T-cell (primary cell): ENCODE results near the gene RAB33B. TPM values are rescaled to one million over a fixed set of nuclear protein-coding genes. Genes with fewer than 3 reads are reported as not detected.
"Not testable (repeated sequence)": the region's sequence is repeated elsewhere in the genome, so short reads cannot be mapped to it uniquely, and the experiment has no call there.

ENCODE experiments used
- ATAC-seq, 4 experiments: fragments of 200-7000 bp in 3 of 4; fragments of 150-1000 bp in 1 of 4; cut with Tn5 transposase; replicated peaks in 1 of 4; 1 replicate in 3 of 4; 2 replicates in 1 of 4; pipeline ENCODE4 v1.10.0; 2021; ENCODE audit warnings: moderate library complexity in 3 of 4, mild to moderate bottlenecking in 2 of 4, moderate number of reproducible peaks in 1 of 4
- CTCF ChIA-PET, 2 donors: fragments of 300-600 bp; sonication (Branson Sonifier 250); formaldehyde crosslinking; loops; one replicate each; lab custom pipeline; 2022; ENCODE audit warnings: antibody characterized with exemption in 2 of 2; lab: Charles Lee
- POLR2A ChIA-PET, 2 donors: fragments of 300-600 bp; sonication (Branson Sonifier 250); formaldehyde crosslinking; loops; one replicate each; lab custom pipeline; 2022; ENCODE audit warnings: antibody characterized with exemption in 2 of 2; lab: Charles Lee
- DNase-seq, 35 experiments: peaks; one replicate each; pipeline versions ENCODE4 v3.0.0 to v3.0.0-alpha.2; 2013 to 2023
- H3K27ac ChIP-seq: one replicate; pipeline ENCODE4 v1.5.1; 2013; ENCODE audit warnings: low read length
- H3K27me3 ChIP-seq, 2 experiments: replicated peaks in 1 of 2; 1 replicate in 1 of 2; 2 replicates in 1 of 2; pipeline versions ENCODE4 v1.6.1 to v1.7.0; 2013; ENCODE audit warnings: low read length in 1 of 2, mixed read lengths in 1 of 2; ENCODE audit not compliant: control insufficient read depth in 2 of 2, insufficient read depth in 2 of 2; ENCODE audit errors: extremely low read depth in 1 of 2
- H3K36me3 ChIP-seq, 2 donors: 1 replicate in 1 of 2; 2 replicates in 1 of 2; pipeline versions ENCODE4 v1.6.1 to v1.7.0; 2013; ENCODE audit warnings: low read length in 1 of 2; ENCODE audit not compliant: control insufficient read depth in 2 of 2, insufficient read depth in 1 of 2; ENCODE audit errors: extremely low read depth in 1 of 2
- H3K4me1 ChIP-seq, 2 experiments: 1 replicate in 1 of 2; 2 replicates in 1 of 2; pipeline versions ENCODE4 v1.6.1 to v1.7.0; 2013; ENCODE audit warnings: low read length in 2 of 2, mixed read lengths in 1 of 2; ENCODE audit not compliant: insufficient read depth in 2 of 2, control insufficient read depth in 1 of 2; ENCODE audit errors: extremely low read depth in 1 of 2
- H3K4me3 ChIP-seq, 2 donors: 1 replicate in 1 of 2; 2 replicates in 1 of 2; pipeline versions ENCODE4 v1.5.1 to v1.7.0; 2013; ENCODE audit warnings: mild to moderate bottlenecking in 2 of 2, low read length in 1 of 2, moderate library complexity in 1 of 2; ENCODE audit not compliant: control insufficient read depth in 1 of 2; ENCODE audit errors: extremely low read depth in 1 of 2
- H3K9me3 ChIP-seq: 2 replicates; pipeline ENCODE4 v1.7.0; 2013
- H3K27ac Mint-ChIP-seq, 2 donors: one replicate each; pipeline ENCODE4 v1.8.0; 2020 to 2021; ENCODE audit warnings: mild to moderate bottlenecking in 2 of 2, mixed read lengths in 2 of 2
- H3K27me3 Mint-ChIP-seq, 2 donors: one replicate each; pipeline ENCODE4 v1.8.0; 2021 to 2022; ENCODE audit warnings: mixed read lengths in 2 of 2
- H3K36me3 Mint-ChIP-seq: one replicate; pipeline ENCODE4 v1.8.0; 2021; ENCODE audit warnings: mixed read lengths
- H3K4me1 Mint-ChIP-seq, 3 donors: one replicate each; pipeline ENCODE4 v1.8.0; 2020 to 2022; ENCODE audit warnings: mixed read lengths in 3 of 3, mild to moderate bottlenecking in 1 of 3
- H3K4me3 Mint-ChIP-seq, 3 donors: one replicate each; pipeline ENCODE4 v1.8.0; 2020 to 2022; ENCODE audit warnings: mild to moderate bottlenecking in 3 of 3, mixed read lengths in 3 of 3, moderate library complexity in 3 of 3
- H3K9me3 Mint-ChIP-seq, 3 donors: one replicate each; pipeline ENCODE4 v1.8.0; 2020 to 2022; ENCODE audit warnings: mixed read lengths in 3 of 3
- WGBS: methylation state at CpG from one replicate; pipeline ENCODE4 v1.1.5; 2013; ENCODE audit warnings: missing lambda C conversion rate; ENCODE audit not compliant: insufficient coverage; 5-methylcytosine and 5-hydroxymethylcytosine counted together
- total RNA-seq, 35 experiments: library from RNA in 6 of 35; stranded (reverse) in 6 of 35; fragments of 120-200 nt in 1 of 35; gene quantifications; one replicate each; pipeline versions ENCODE4 v1.2.1 to v1.2.4 and lab custom pipeline; 2013 to 2026

Gene RAB33B
- total RNA-seq, 5 donors from 2014 or later (not counting 1 experiment from before 2014, with no cell fraction given) = 11.9 to 17.9 (median 12.8) TPM

GRCh38 chr4:139447078-139447477 is 6.8 kb upstream of the RAB33B start:
- H3K36me3 ChIP-seq, H3K27ac Mint-ChIP-seq, H3K27ac ChIP-seq, ATAC-seq, H3K27me3 ChIP-seq, POLR2A ChIA-PET, H3K9me3 ChIP-seq, H3K4me3 ChIP-seq, H3K4me1 ChIP-seq, H3K9me3 Mint-ChIP-seq, H3K27me3 Mint-ChIP-seq, H3K4me3 Mint-ChIP-seq, CTCF ChIA-PET, H3K4me1 Mint-ChIP-seq, DNase-seq: not testable (repeated sequence)
- peaks cover 18% of the 10 kb centered on the region for H3K36me3 Mint-ChIP-seq
- 92% methylated on average over 3 of the region's 4 CpGs for WGBS

GRCh38 chr4:139450586-139450985 is 3.3 kb upstream of the RAB33B start:
- H3K27me3 Mint-ChIP-seq = no peaks in the 10 kb centered on the region
- no peak overlapping the region for H3K4me3 Mint-ChIP-seq
- H3K27ac ChIP-seq = no peak overlapping the region
- H3K27me3 ChIP-seq = no peaks in the 10 kb centered on the region
- DNase-seq (no peak), ATAC-seq (no peak)
- no peak overlapping the region for H3K4me3 ChIP-seq
- H3K36me3 ChIP-seq = no peaks in the 10 kb centered on the region
- peaks cover 8% of the 10 kb centered on the region for H3K36me3 Mint-ChIP-seq
- no peaks in the 10 kb centered on the region for H3K9me3 ChIP-seq
- no peak overlapping the region for H3K27ac Mint-ChIP-seq
- no CpG with 5 or more reads among the region's 2 CpGs for WGBS
- ChIA-PET CTCF (interaction anchor here (0.6 to 0.7 kb wide), 3 partner anchors 11 to 635 kb away, joined by 3 to 6 read pairs (median 4); no protein-coding TSS in a partner anchor), POLR2A (no interaction called here)
- H3K4me1 ChIP-seq = peaks cover 16 to 19% of the 10 kb centered on the region in 2 experiments
- H3K9me3 Mint-ChIP-seq = no peaks in the 10 kb centered on the region
- peaks cover 27 to 36% (median 32%) of the 10 kb centered on the region in 3 donors for H3K4me1 Mint-ChIP-seq

GRCh38 chr4:139451997-139452396 is 1.9 kb upstream of the RAB33B start:
- DNase-seq (no peak), ATAC-seq (no peak)
- Mint-ChIP-seq H3K36me3 (peaks cover 3% of the 10 kb centered on the region), H3K27ac (peak overlapping the region; percentile 99), H3K9me3 (no peaks in the 10 kb centered on the region), H3K4me1 (peaks cover 41 to 50% (median 46%) of the 10 kb centered on the region in 3 donors), H3K4me3 (peak overlapping the region in 1 of 3 donors; percentile 95), H3K27me3 (no peaks in the 10 kb centered on the region)
- ChIA-PET CTCF (interaction anchor here (0.8 to 1.5 kb wide), 4 partner anchors 36 to 422 kb away, joined by 3 to 6 read pairs (median 3); no protein-coding TSS in a partner anchor), POLR2A (interaction anchor here in 1 of 2 donors (0.6 kb wide), 1 partner anchor 296 kb away, joined by 3 read pairs; no protein-coding TSS in a partner anchor)
- Histone ChIP-seq H3K36me3 (no peaks in the 10 kb centered on the region), H3K9me3 (no peaks in the 10 kb centered on the region), H3K4me3 (no peak overlapping the region), H3K27ac (peak overlapping the region; percentile 97), H3K4me1 (peaks cover 20 to 23% of the 10 kb centered on the region in 2 experiments), H3K27me3 (no peaks in the 10 kb centered on the region)
- WGBS = no CpG with 5 or more reads among the region's 1 CpG

GRCh38 chr4:139453041-139453370 is 915 bp upstream of the RAB33B start:
- POLR2A ChIA-PET = interaction anchor here in 1 of 2 donors (0.6 to 1.5 kb wide), 6 partner anchors 77 to 432 kb away, joined by 3 to 10 read pairs (median 3); partner anchors contain the start of genes ELF2 and SETD7
- peaks cover 20 to 23% of the 10 kb centered on the region in 2 experiments for H3K4me1 ChIP-seq
- peak overlapping the region; percentile 99 for H3K27ac Mint-ChIP-seq
- H3K9me3 ChIP-seq = no peaks in the 10 kb centered on the region
- ATAC-seq (peak; percentile 51 to 61 (median 56)), DNase-seq (peak in 31 of 35 experiments; percentile 57 to 88 (median 70))
- H3K27ac ChIP-seq = peak overlapping the region; percentile 97
- 0% methylated on average over 12 of the region's 15 CpGs for WGBS
- no peaks in the 10 kb centered on the region for H3K9me3 Mint-ChIP-seq
- CTCF ChIA-PET = interaction anchor here (0.5 to 1.7 kb wide), 20 partner anchors 9 to 920 kb away, joined by 3 to 8 read pairs (median 4); partner anchors contain the start of genes NAA15 (in 1 of the 2) and SCOC (in 1 of the 2)
- H3K36me3 Mint-ChIP-seq = peaks cover 3% of the 10 kb centered on the region
- H3K4me1 Mint-ChIP-seq = peaks cover 51 to 59% (median 53%) of the 10 kb centered on the region in 3 donors
- H3K4me3 Mint-ChIP-seq = peak overlapping the region; percentile 87 to 98 (median 95)
- no peaks in the 10 kb centered on the region for H3K27me3 ChIP-seq
- no peaks in the 10 kb centered on the region for H3K27me3 Mint-ChIP-seq
- H3K4me3 ChIP-seq = peak overlapping the region; percentile 66 to 83
- H3K36me3 ChIP-seq = no peaks in the 10 kb centered on the region

- Mint-ChIP-seq H3K9me3 (no peaks in the 10 kb centered on the region), H3K4me1 (peaks cover 56 to 64% (median 57%) of the 10 kb centered on the region in 3 donors), H3K36me3 (peaks cover 6% of the 10 kb centered on the region), H3K4me3 (peak overlapping the region; percentile 87 to 98 (median 95)), H3K27ac (peak overlapping the region; percentile 99), H3K27me3 (no peaks in the 10 kb centered on the region)
- Histone ChIP-seq H3K4me3 (peak overlapping the region; percentile 66 to 83), H3K9me3 (no peaks in the 10 kb centered on the region), H3K36me3 (no peaks in the 10 kb centered on the region), H3K27me3 (no peaks in the 10 kb centered on the region), H3K27ac (peak overlapping the region; percentile 97), H3K4me1 (peaks cover 20 to 23% of the 10 kb centered on the region in 2 experiments)
- under 1% methylated on average over 76 of the region's 76 CpGs for WGBS
- ATAC-seq (peak; percentile 87 to 93 (median 90)), DNase-seq (peak; percentile 92 to 99 (median 96))
- ChIA-PET CTCF (interaction anchor here (0.5 to 1.7 kb wide), 21 partner anchors 9 to 919 kb away, joined by 3 to 8 read pairs (median 4); partner anchors contain the start of genes NAA15 (in 1 of the 2) and SCOC (in 1 of the 2)), POLR2A (interaction anchor here in 1 of 2 donors (0.6 to 1.5 kb wide), 6 partner anchors 77 to 433 kb away, joined by 3 to 10 read pairs (median 3); partner anchors contain the start of genes ELF2 and SETD7)
Measured at GRCh38 chr4:139453371-139454110, 380 bp upstream of the RAB33B start.

GRCh38 chr4:139455126-139455538 is 1.2 kb downstream of the RAB33B start:
- DNase-seq (no peak), ATAC-seq (no peak)
- Mint-ChIP-seq H3K36me3 (peaks cover 13% of the 10 kb centered on the region), H3K4me3 (peak overlapping the region; percentile 87 to 98 (median 95)), H3K27me3 (no peaks in the 10 kb centered on the region), H3K27ac (peak overlapping the region in 1 of 2 donors; percentile 99), H3K4me1 (peaks cover 71 to 78% (median 72%) of the 10 kb centered on the region in 3 donors), H3K9me3 (no peaks in the 10 kb centered on the region)
- Histone ChIP-seq H3K36me3 (no peaks in the 10 kb centered on the region), H3K27me3 (no peaks in the 10 kb centered on the region), H3K4me3 (peak overlapping the region in 1 of 2 donors; percentile 83), H3K9me3 (no peaks in the 10 kb centered on the region), H3K27ac (no peak overlapping the region), H3K4me1 (peaks cover 20 to 23% of the 10 kb centered on the region in 2 experiments)
- ChIA-PET CTCF (interaction anchor here in 1 of 2 donors (0.8 kb wide), 1 partner anchor 159 kb away, joined by 3 read pairs; no protein-coding TSS in a partner anchor), POLR2A (interaction anchor here in 1 of 2 donors (0.6 kb wide), 1 partner anchor 85 kb away, joined by 3 read pairs; no protein-coding TSS in a partner anchor)
- no CpG with 5 or more reads among the region's 6 CpGs for WGBS
